ENCODE data around the gene SERPINA12. TPM values are rescaled to one million over a fixed set of nuclear protein-coding genes. Genes with fewer than 3 reads are reported as not detected.

SERPINA12 gene
- total and polyA plus RNA-seq, 2 of the 13 experiments (the other 11 are each of a cell fraction or from before 2014, with no cell fraction given): 0.08 TPM; not detected in 1

- TF ChIP-seq, protein P1, sequence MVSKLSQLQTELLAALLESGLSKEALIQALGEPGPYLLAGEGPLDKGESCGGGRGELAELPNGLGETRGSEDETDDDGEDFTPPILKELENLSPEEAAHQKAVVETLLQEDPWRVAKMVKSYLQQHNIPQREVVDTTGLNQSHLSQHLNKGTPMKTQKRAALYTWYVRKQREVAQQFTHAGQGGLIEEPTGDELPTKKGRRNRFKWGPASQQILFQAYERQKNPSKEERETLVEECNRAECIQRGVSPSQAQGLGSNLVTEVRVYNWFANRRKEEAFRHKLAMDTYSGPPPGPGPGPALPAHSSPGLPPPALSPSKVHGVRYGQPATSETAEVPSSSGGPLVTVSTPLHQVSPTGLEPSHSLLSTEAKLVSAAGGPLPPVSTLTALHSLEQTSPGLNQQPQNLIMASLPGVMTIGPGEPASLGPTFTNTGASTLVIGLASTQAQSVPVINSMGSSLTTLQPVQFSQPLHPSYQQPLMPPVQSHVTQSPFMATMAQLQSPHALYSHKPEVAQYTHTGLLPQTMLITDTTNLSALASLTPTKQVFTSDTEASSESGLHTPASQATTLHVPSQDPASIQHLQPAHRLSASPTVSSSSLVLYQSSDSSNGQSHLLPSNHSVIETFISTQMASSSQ (IDR thresholded peaks at IDR 0.05; ENCODE audit: low read depth): no peak
- TF ChIP-seq, protein P1 (CRISPR knock-in tag; IDR thresholded peaks at IDR 0.05; ENCODE audit: borderline replicate concordance): no peak
- no peak for TF ChIP-seq ZNF20 (CRISPR knock-in tag; IDR thresholded peaks at IDR 0.05)
- TF ChIP-seq ZNF652 (CRISPR knock-in tag; IDR thresholded peaks at IDR 0.05; ENCODE audit: borderline replicate concordance, low read depth): no peak
- TF ChIP-seq REXO4 (CRISPR knock-in tag; IDR thresholded peaks at IDR 0.05; ENCODE audit: borderline replicate concordance): no peak
- no peak for TF ChIP-seq HINFP (CRISPR knock-in tag; IDR thresholded peaks at IDR 0.05; ENCODE audit: low read depth)
- TF ChIP-seq ZNF354B (CRISPR knock-in tag; IDR thresholded peaks at IDR 0.05): no peak
- TF ChIP-seq, protein P2, sequence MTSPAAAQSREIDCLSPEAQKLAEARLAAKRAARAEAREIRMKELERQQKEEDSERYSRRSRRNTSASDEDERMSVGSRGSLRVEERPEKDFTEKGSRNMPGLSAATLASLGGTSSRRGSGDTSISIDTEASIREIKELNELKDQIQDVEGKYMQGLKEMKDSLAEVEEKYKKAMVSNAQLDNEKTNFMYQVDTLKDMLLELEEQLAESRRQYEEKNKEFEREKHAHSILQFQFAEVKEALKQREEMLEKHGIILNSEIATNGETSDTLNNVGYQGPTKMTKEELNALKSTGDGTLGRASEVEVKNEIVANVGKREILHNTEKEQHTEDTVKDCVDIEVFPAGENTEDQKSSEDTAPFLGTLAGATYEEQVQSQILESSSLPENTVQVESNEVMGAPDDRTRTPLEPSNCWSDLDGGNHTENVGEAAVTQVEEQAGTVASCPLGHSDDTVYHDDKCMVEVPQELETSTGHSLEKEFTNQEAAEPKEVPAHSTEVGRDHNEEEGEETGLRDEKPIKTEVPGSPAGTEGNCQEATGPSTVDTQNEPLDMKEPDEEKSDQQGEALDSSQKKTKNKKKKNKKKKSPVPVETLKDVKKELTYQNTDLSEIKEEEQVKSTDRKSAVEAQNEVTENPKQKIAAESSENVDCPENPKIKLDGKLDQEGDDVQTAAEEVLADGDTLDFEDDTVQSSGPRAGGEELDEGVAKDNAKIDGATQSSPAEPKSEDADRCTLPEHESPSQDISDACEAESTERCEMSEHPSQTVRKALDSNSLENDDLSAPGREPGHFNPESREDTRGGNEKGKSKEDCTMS (CRISPR knock-in tag; conservative IDR thresholded peaks at IDR 0.05): no peak
- TF ChIP-seq, protein P3, sequence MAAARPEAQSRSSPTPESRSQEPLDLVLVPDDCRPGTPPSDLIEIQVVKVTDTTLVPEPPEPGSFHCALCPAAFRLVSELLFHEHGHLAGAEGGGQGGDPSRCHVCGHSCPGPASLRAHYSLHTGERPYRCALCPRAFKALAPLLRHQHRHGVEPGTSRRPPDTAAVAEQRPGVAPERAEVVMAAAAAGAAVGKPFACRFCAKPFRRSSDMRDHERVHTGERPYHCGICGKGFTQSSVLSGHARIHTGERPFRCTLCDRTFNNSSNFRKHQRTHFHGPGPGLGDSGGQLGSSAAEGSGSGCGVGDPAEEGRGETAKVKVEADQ (CRISPR knock-in tag; IDR thresholded peaks at IDR 0.05; ENCODE audit: borderline replicate concordance): no peak
- TF ChIP-seq ZNF607 (CRISPR knock-in tag; IDR thresholded peaks at IDR 0.05; ENCODE audit: borderline replicate concordance): 0 out of 2 replicates have a peak, but pooled peaks have one; percentile 50
- TF ChIP-seq NFRKB (IDR thresholded peaks at IDR 0.05): no peak
- peak; percentile 53 for TF ChIP-seq TEAD3 (CRISPR knock-in tag; optimal IDR thresholded peaks at IDR 0.05; ENCODE audit: borderline replicate concordance)
These were observed 34.3 kb upstream of the SERPINA12 start (continued) for GRCh38 chr14:94543449-94544124.

Data from HepG2 (cell line).